ENCODE data around the gene ADAMTSL5. TPM values are rescaled to one million over a fixed set of nuclear protein-coding genes. Genes with fewer than 3 reads are reported as not detected.

Gene ADAMTSL5
- total and polyA plus RNA-seq, 8 donors = 1.1 to 29.5 (median 1.8) TPM; not detected in 2

DNA sequence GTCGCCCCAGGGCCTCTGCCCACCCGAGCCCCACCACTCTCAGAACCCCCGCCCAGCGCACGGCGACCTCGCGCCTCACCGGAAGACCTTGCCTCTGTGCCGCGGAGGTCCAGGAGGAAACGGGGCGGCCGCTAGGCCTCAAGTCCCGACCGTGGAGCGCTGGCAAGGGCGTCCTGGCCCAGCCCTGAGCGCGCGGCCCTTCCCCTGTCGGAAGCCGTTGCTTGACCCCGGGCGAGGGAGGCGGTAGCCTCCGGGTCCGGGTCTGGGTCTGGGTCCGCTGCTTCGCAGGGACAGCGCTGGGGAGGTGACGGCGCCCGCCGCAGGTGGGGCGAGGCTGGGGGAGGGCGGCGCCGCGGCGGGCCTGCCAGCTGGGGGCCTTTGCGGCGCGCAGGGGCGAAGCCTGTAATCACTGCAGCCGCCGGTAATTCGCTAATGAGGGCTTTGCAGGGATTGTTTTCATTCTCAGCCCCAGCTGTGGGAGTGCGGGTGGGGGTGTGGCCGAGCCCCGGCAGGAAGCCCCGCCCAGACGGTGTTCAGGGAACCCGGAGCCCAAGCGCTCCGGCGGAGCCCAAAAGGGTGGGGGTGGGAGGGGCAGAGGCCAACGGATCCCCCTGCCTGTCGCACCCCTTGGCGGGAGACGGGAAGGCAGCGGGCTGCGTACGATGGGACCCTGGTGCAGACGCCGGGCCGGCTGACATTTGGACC lies 42.4 kb downstream of the ADAMTSL5 start:
- peaks cover 0 to 15% (median 12%) of the 10 kb centered on the region in 4 donors for H3K36me3 ChIP-seq
- DNase-seq = peak; percentile 57 to 78
- H3K4me1 ChIP-seq = peaks cover 61 to 87% (median 83%) of the 10 kb centered on the region in 4 donors
- H3K4me3 ChIP-seq = peak overlapping the region; percentile 34 to 62 (median 38)
- TF ChIP-seq POLR2AphosphoS5 (IDR thresholded peaks at IDR 0.05) (no peak), POLR2A (IDR thresholded peaks at IDR 0.05) (no peak), EP300 (IDR thresholded peaks at IDR 0.05) (no peak)
- TF ChIP-seq, protein P1, sequence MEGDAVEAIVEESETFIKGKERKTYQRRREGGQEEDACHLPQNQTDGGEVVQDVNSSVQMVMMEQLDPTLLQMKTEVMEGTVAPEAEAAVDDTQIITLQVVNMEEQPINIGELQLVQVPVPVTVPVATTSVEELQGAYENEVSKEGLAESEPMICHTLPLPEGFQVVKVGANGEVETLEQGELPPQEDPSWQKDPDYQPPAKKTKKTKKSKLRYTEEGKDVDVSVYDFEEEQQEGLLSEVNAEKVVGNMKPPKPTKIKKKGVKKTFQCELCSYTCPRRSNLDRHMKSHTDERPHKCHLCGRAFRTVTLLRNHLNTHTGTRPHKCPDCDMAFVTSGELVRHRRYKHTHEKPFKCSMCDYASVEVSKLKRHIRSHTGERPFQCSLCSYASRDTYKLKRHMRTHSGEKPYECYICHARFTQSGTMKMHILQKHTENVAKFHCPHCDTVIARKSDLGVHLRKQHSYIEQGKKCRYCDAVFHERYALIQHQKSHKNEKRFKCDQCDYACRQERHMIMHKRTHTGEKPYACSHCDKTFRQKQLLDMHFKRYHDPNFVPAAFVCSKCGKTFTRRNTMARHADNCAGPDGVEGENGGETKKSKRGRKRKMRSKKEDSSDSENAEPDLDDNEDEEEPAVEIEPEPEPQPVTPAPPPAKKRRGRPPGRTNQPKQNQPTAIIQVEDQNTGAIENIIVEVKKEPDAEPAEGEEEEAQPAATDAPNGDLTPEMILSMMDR (IDR thresholded peaks at IDR 0.05) = no peak
- intact Hi-C loops (cut with DNase I; ENCODE audit: low total_unique reads) = no loop called here
- H3K27me3 ChIP-seq = peaks cover 42 to 99% (median 82%) of the 10 kb centered on the region in 3 donors
- no peaks in the 10 kb centered on the region for H3K9me3 ChIP-seq
- 0 to 2% (median 1%) methylated on average over 2 to 67 of the region's 67 CpGs for WGBS, 5 donors
- no peak overlapping the region for H3K27ac ChIP-seq

DNA sequence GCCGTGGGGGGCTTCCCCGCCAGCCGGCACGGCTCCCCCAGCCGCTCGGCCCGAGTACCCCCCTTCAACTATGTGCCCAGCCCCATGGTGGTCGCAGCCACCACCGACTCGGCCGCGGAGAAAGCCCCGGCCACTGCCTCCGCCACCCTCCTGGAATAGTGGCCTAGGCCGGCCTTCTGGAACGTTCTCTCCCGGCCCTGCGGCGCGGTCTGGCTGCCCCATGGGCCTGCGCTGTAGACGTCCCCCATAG lies 42.8 kb downstream of the ADAMTSL5 start:
- no peak overlapping the region for H3K27ac ChIP-seq
- TF ChIP-seq POLR2AphosphoS5 (IDR thresholded peaks at IDR 0.05) (no peak), POLR2A (IDR thresholded peaks at IDR 0.05) (no peak), EP300 (IDR thresholded peaks at IDR 0.05) (no peak)
- TF ChIP-seq, protein P1 (IDR thresholded peaks at IDR 0.05) = no peak
- peaks cover 61 to 92% (median 88%) of the 10 kb centered on the region in 4 donors for H3K4me1 ChIP-seq
- H3K27me3 ChIP-seq = peaks cover 42 to 100% (median 87%) of the 10 kb centered on the region in 3 donors
- WGBS, 5 donors = 0 to 9% (median 6%) methylated on average over 6 to 22 of the region's 22 CpGs
- intact Hi-C loops (cut with DNase I; ENCODE audit: low total_unique reads) = no loop called here
- no peak for DNase-seq
- H3K36me3 ChIP-seq = peaks cover 0 to 10% (median 8%) of the 10 kb centered on the region in 4 donors
- no peaks in the 10 kb centered on the region for H3K9me3 ChIP-seq
- peak overlapping the region; percentile 34 to 62 (median 38) for H3K4me3 ChIP-seq

DNA sequence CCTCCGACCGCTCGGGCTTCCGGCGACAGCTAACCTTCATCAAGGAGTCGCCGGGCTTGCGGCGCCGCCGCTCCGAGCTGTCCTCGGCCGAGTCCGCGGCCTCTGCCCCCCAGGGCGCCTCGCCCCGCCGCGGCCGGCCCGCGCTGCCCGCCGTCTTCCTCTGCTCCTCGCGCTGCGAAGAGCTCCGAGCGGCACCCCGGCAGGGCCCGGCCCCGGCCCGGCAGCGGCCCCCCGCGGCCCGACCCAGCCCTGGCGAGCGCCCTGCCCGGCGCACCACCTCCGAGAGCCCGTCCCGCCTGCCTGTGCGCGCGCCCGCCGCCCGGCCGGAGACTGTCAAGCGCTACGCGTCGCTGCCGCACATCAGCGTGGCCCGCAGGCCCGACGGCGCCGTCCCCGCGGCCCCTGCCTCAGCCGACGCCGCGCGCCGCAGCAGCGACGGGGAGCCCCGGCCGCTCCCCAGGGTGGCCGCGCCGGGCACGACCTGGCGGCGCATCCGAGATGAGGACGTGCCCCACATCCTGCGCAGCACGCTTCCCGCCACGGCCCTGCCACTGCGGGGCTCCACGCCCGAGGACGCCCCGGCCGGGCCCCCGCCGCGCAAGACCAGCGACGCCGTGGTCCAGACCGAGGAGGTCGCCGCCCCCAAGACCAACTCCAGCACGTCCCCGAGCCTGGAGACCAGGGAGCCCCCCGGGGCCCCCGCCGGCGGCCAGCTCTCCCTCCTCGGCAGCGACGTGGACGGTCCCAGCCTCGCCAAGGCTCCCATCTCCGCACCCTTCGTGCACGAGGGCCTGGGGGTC lies 43.4 kb downstream of the ADAMTSL5 start:
- Histone ChIP-seq H3K27me3 (peaks cover 42 to 100% (median 87%) of the 10 kb centered on the region in 3 donors), H3K9me3 (no peaks in the 10 kb centered on the region), H3K4me3 (peak overlapping the region; percentile 34 to 62 (median 38)), H3K27ac (no peak overlapping the region), H3K4me1 (peaks cover 61 to 92% (median 88%) of the 10 kb centered on the region in 4 donors), H3K36me3 (peaks cover 0 to 5% (median 2%) of the 10 kb centered on the region in 4 donors)
- TF ChIP-seq POLR2AphosphoS5 (IDR thresholded peaks at IDR 0.05) = no peak
- TF ChIP-seq EP300 (IDR thresholded peaks at IDR 0.05) = no peak
- intact Hi-C loops (cut with DNase I; ENCODE audit: low total_unique reads) = no loop called here
- DNase-seq = peak in 1 of 2 donors; percentile 56
- 0 to 2% (median 1%) methylated on average over 7 to 117 of the region's 117 CpGs; no CpG with 5 or more reads in 1 of the 5 donors for WGBS, 5 donors

DNA sequence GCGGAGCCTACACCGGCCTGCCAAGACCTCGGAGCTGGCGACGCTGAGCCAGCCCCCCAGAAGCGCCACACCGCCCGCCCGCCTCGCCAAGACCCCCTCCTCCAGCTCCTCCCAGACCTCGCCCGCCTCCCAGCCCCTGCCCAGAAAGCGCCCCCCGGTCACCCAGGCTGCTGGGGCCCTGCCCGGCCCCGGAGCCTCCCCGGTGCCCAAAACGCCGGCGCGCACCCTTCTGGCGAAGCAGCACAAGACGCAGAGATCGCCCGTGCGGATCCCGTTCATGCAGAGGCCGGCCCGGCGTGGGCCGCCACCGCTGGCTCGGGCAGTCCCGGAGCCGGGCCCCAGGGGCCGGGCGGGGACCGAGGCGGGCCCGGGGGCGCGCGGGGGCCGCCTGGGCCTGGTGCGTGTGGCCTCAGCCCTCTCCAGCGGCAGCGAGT lies 44.0 kb downstream of the ADAMTSL5 start:
- Histone ChIP-seq H3K36me3 (no peaks in the 10 kb centered on the region), H3K4me1 (peaks cover 61 to 87% (median 85%) of the 10 kb centered on the region in 4 donors), H3K27me3 (peaks cover 42 to 96% (median 84%) of the 10 kb centered on the region in 3 donors), H3K4me3 (peak overlapping the region in 3 of 4 donors; percentile 27 to 38 (median 34)), H3K27ac (no peak overlapping the region), H3K9me3 (no peaks in the 10 kb centered on the region)
- intact Hi-C loops (cut with DNase I; ENCODE audit: low total_unique reads) = no loop called here
- WGBS, 5 donors = 1 to 6% (median 3%) methylated on average over 17 to 47 of the region's 47 CpGs
- TF ChIP-seq POLR2AphosphoS5 (IDR thresholded peaks at IDR 0.05) (no peak), EP300 (IDR thresholded peaks at IDR 0.05) (no peak), POLR2A (IDR thresholded peaks at IDR 0.05) (no peak)
- TF ChIP-seq, protein P1 (IDR thresholded peaks at IDR 0.05) = no peak
- peak in 1 of 2 donors; percentile 50 for DNase-seq

All from stomach (tissue), 9 donors.